Measurements from ENCODE around the gene RRP1.

- no peak for TF ChIP-seq EZH2 (IDR thresholded peaks at IDR 0.05; ENCODE audit: borderline replicate concordance, control insufficient read depth, low read depth, low read length)
- no peak for TF ChIP-seq NFYA (IDR thresholded peaks at IDR 0.05; ENCODE audit: borderline replicate concordance, low read depth, low read length)
- TF ChIP-seq, protein P1, sequence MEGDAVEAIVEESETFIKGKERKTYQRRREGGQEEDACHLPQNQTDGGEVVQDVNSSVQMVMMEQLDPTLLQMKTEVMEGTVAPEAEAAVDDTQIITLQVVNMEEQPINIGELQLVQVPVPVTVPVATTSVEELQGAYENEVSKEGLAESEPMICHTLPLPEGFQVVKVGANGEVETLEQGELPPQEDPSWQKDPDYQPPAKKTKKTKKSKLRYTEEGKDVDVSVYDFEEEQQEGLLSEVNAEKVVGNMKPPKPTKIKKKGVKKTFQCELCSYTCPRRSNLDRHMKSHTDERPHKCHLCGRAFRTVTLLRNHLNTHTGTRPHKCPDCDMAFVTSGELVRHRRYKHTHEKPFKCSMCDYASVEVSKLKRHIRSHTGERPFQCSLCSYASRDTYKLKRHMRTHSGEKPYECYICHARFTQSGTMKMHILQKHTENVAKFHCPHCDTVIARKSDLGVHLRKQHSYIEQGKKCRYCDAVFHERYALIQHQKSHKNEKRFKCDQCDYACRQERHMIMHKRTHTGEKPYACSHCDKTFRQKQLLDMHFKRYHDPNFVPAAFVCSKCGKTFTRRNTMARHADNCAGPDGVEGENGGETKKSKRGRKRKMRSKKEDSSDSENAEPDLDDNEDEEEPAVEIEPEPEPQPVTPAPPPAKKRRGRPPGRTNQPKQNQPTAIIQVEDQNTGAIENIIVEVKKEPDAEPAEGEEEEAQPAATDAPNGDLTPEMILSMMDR (IDR thresholded peaks at IDR 0.05 in 2 of 3, conservative IDR thresholded peaks at IDR 0.05 in 1 of 3; ENCODE audit: control insufficient read depth in 2 of 3, extremely low read depth in 1 of 3, insufficient read depth in 1 of 3, low read depth in 3 of 3, low read length in 3 of 3), result no peak
- no peak for TF ChIP-seq E2F4 (IDR thresholded peaks at IDR 0.05; ENCODE audit: low read depth, low read length)
Measured at GRCh38 chr21:43800124-43800523, 10.7 kb downstream of the RRP1 start.

Measured in GM12878 (cell line).